Liver (tissue), 9 donors: ENCODE measurements around the gene PROK1. TPM values are rescaled to one million over a fixed set of nuclear protein-coding genes. Genes with fewer than 3 reads are reported as not detected.

Source experiments
- DNase-seq: peaks from one replicate; pipeline ENCODE4 v3.0.0-alpha.2; 2017; ENCODE audit warnings: low spot score
- H3K27ac ChIP-seq, 2 donors: one replicate each; pipeline ENCODE4 v1.7.0; 2013; ENCODE audit warnings: inconsistent platforms in 2 of 2, low read length in 2 of 2, control low read depth in 1 of 2, low read depth in 1 of 2, mild to moderate bottlenecking in 1 of 2
- H3K27me3 ChIP-seq, 4 donors: one replicate each; pipeline versions ENCODE4 v1.6.1 to v1.7.0; 2013; ENCODE audit warnings: low read length in 3 of 4, inconsistent platforms in 1 of 4, mild to moderate bottlenecking in 1 of 4, moderate library complexity in 1 of 4; ENCODE audit not compliant: control insufficient read depth in 4 of 4, insufficient read depth in 4 of 4
- H3K36me3 ChIP-seq, 4 donors: one replicate each; pipeline versions ENCODE4 v1.6.1 to v1.7.0; 2013; ENCODE audit warnings: low read length in 3 of 4, mild to moderate bottlenecking in 3 of 4, low read depth in 1 of 4, moderate library complexity in 1 of 4; ENCODE audit not compliant: control insufficient read depth in 4 of 4, insufficient read depth in 3 of 4
- H3K4me1 ChIP-seq, 4 donors: one replicate each; pipeline versions ENCODE4 v1.6.1 to v1.7.0; 2013; ENCODE audit warnings: low read length in 3 of 4, mild to moderate bottlenecking in 3 of 4, moderate library complexity in 1 of 4; ENCODE audit not compliant: control insufficient read depth in 4 of 4, insufficient read depth in 4 of 4
- H3K4me3 ChIP-seq, 3 donors: one replicate each; pipeline versions ENCODE4 v1.6.1 to v1.7.0; 2013; ENCODE audit warnings: low read length in 3 of 3, control low read depth in 1 of 3, low read depth in 1 of 3, mild to moderate bottlenecking in 1 of 3
- H3K9ac ChIP-seq, 2 donors: one replicate each; pipeline ENCODE4 v1.7.0; 2013; ENCODE audit warnings: low read length in 2 of 2, mild to moderate bottlenecking in 2 of 2, moderate library complexity in 2 of 2, control low read depth in 1 of 2, low read depth in 1 of 2
- H3K9me3 ChIP-seq, 4 donors: one replicate each; pipeline versions ENCODE4 v1.6.1 to v1.7.0; 2013; ENCODE audit warnings: low read length in 3 of 4; ENCODE audit not compliant: control insufficient read depth in 4 of 4
- ATF3 ChIP-seq: IDR thresholded peaks from 2 replicates; pipeline ENCODE4 v1.6.1; 2016; ENCODE audit warnings: antibody characterized with exemption
- CTCF ChIP-seq: fragments of 150-350 bp; IDR thresholded peaks from 2 replicates; pipeline ENCODE4 v1.5.1; 2017; ENCODE audit warnings: improper control_type of control experiment, low read depth, low read length; ENCODE audit not compliant: missing input control
- EGR1 ChIP-seq, 2 donors: IDR thresholded peaks; 2 replicates each; pipeline ENCODE4 v1.6.1; 2016 to 2018; ENCODE audit warnings: antibody characterized with exemption in 2 of 2, low read depth in 2 of 2
- FOXA1 ChIP-seq: IDR thresholded peaks from 2 replicates; pipeline ENCODE4 v1.6.1; 2016; ENCODE audit warnings: antibody characterized with exemption
- FOXA2 ChIP-seq: IDR thresholded peaks from 2 replicates; pipeline ENCODE4 v1.6.1; 2016; ENCODE audit warnings: antibody characterized with exemption
- GABPA ChIP-seq, 2 donors: IDR thresholded peaks in 1 of 2; conservative IDR thresholded peaks in 1 of 2; 2 replicates each; pipeline ENCODE4 v1.6.1; 2016; ENCODE audit warnings: antibody characterized with exemption in 2 of 2, mild to moderate bottlenecking in 1 of 2, moderate library complexity in 1 of 2
- HNF4A ChIP-seq, 2 donors: conservative IDR thresholded peaks; 2 replicates each; pipeline ENCODE4 v1.6.1; 2016; ENCODE audit warnings: antibody characterized with exemption in 2 of 2, mild to moderate bottlenecking in 2 of 2
- HNF4G ChIP-seq: IDR thresholded peaks from 2 replicates; pipeline ENCODE4 v1.6.1; 2016; ENCODE audit warnings: antibody characterized with exemption
- JUND ChIP-seq, 2 donors: IDR thresholded peaks; 2 replicates each; pipeline ENCODE4 v1.6.1; 2016; ENCODE audit warnings: antibody characterized with exemption in 2 of 2
- MAX ChIP-seq: IDR thresholded peaks from 2 replicates; pipeline ENCODE4 v1.6.1; 2016; ENCODE audit warnings: antibody characterized with exemption
- NR2F2 ChIP-seq: IDR thresholded peaks from 2 replicates; pipeline ENCODE4 v1.6.1; 2016; ENCODE audit warnings: antibody characterized with exemption
- RAD21 ChIP-seq, 2 donors: IDR thresholded peaks; 2 replicates each; pipeline ENCODE4 v1.6.1; 2016; ENCODE audit warnings: antibody characterized with exemption in 2 of 2, mild to moderate bottlenecking in 2 of 2
- REST ChIP-seq: IDR thresholded peaks from 2 replicates; pipeline ENCODE4 v1.6.1; 2016; ENCODE audit warnings: antibody characterized with exemption, mild to moderate bottlenecking
- RXRA ChIP-seq, 2 donors: IDR thresholded peaks; 2 replicates each; pipeline ENCODE4 v1.6.1; 2017 to 2018; ENCODE audit warnings: antibody characterized with exemption in 2 of 2, mild to moderate bottlenecking in 1 of 2
- SP1 ChIP-seq: IDR thresholded peaks from 2 replicates; pipeline ENCODE4 v1.6.1; 2018; ENCODE audit warnings: antibody characterized with exemption, mild to moderate bottlenecking
- TAF1 ChIP-seq: conservative IDR thresholded peaks from 2 replicates; pipeline ENCODE4 v1.6.1; 2016; ENCODE audit warnings: antibody characterized with exemption, mild to moderate bottlenecking
- YY1 ChIP-seq: IDR thresholded peaks from 2 replicates; pipeline ENCODE4 v1.6.1; 2016; ENCODE audit warnings: antibody characterized with exemption, mild to moderate bottlenecking
- ZBTB33 ChIP-seq: IDR thresholded peaks from 2 replicates; pipeline ENCODE4 v1.6.1; 2016; ENCODE audit warnings: antibody characterized with exemption
- WGBS: extraction: QIAGEN DNeasy Blood & Tissue Kit; methylation state at CpG from one replicate; pipeline ENCODE4 v1.1.7; 2013; 5-methylcytosine and 5-hydroxymethylcytosine counted together
- polyA plus RNA-seq, 2 donors: library from polyadenylated mRNA; stranded (reverse) in 1 of 2; unstranded in 1 of 2; fragments of 200-250 nt in 1 of 2; fragments of >200 nt in 1 of 2; fragmentation: Nextera tagmentation in 1 of 2; extraction: Ambion mirVana in 1 of 2; gene quantifications; one replicate each; pipeline versions ENCODE4 v1.2.1 to v1.2.3, GENCODE V29; 2013 to 2015
- total RNA-seq, 2 donors: library from RNA; depleted of rRNA; stranded (reverse); fragments of >200 nt; gene quantifications; one replicate each; pipeline ENCODE4 v1.2.3, GENCODE V29; 2014
- donor health status: healthy.
- donor health status: healthy.
- donor health status: healthy.
- donor health status: healthy.
- donor health status: healthy.

Gene PROK1
- total and polyA plus RNA-seq, 4 donors = 0.03 TPM; not detected in 3

GRCh38 chr1:110498270-110498669 is 47.3 kb downstream of the PROK1 start:
- no peak for DNase-seq
- Histone ChIP-seq H3K4me3 (no peak overlapping the region), H3K27ac (no peak overlapping the region), H3K9ac (no peak overlapping the region), H3K27me3 (no peaks in the 10 kb centered on the region), H3K4me1 (no peaks in the 10 kb centered on the region), H3K36me3 (no peaks in the 10 kb centered on the region), H3K9me3 (no peaks in the 10 kb centered on the region)
- WGBS = 82% methylated on average over 6 of the region's 6 CpGs
- TF ChIP-seq MAX = no peak
- TF ChIP-seq RAD21 (IDR thresholded peaks at IDR 0.05) = no peak
- no peak for TF ChIP-seq ATF3
- no peak for TF ChIP-seq TAF1
- TF ChIP-seq SP1 = no peak
- no peak for TF ChIP-seq FOXA1
- TF ChIP-seq NR2F2 = no peak
- no peak for TF ChIP-seq REST
- no peak for TF ChIP-seq ZBTB33
- no peak for TF ChIP-seq GABPA (IDR thresholded peaks at IDR 0.05 in 1 of 2, conservative IDR thresholded peaks at IDR 0.05 in 1 of 2)
- TF ChIP-seq HNF4A (conservative IDR thresholded peaks at IDR 0.05) = no peak
- no peak for TF ChIP-seq JUND (IDR thresholded peaks at IDR 0.05)
- no peak for TF ChIP-seq CTCF
- no peak for TF ChIP-seq HNF4G
- TF ChIP-seq RXRA (IDR thresholded peaks at IDR 0.05) = no peak
- TF ChIP-seq YY1 = no peak

- no peaks in the 10 kb centered on the region for H3K36me3 ChIP-seq
- TF ChIP-seq GABPA (IDR thresholded peaks at IDR 0.05 in 1 of 2, conservative IDR thresholded peaks at IDR 0.05 in 1 of 2) = no peak
- TF ChIP-seq FOXA2 = no peak
- TF ChIP-seq YY1 = no peak
- TF ChIP-seq EGR1 (IDR thresholded peaks at IDR 0.05; ENCODE audit: low read depth in 2 of 2) = no peak
- no peak for TF ChIP-seq HNF4G
- no peak for TF ChIP-seq RXRA (IDR thresholded peaks at IDR 0.05)
- no peak for DNase-seq
- WGBS = 68% methylated on average over 6 of the region's 6 CpGs
- H3K27ac ChIP-seq = no peak overlapping the region
- H3K4me1 ChIP-seq = no peaks in the 10 kb centered on the region
- no peak overlapping the region for H3K4me3 ChIP-seq
- H3K27me3 ChIP-seq = no peaks in the 10 kb centered on the region
- H3K9ac ChIP-seq = no peak overlapping the region
- H3K9me3 ChIP-seq = no peaks in the 10 kb centered on the region
These were observed 50.7 kb downstream of the PROK1 start for GRCh38 chr1:110501488-110502132.
